ENCODE data around the gene KLK2.

Gene KLK2

DNA sequence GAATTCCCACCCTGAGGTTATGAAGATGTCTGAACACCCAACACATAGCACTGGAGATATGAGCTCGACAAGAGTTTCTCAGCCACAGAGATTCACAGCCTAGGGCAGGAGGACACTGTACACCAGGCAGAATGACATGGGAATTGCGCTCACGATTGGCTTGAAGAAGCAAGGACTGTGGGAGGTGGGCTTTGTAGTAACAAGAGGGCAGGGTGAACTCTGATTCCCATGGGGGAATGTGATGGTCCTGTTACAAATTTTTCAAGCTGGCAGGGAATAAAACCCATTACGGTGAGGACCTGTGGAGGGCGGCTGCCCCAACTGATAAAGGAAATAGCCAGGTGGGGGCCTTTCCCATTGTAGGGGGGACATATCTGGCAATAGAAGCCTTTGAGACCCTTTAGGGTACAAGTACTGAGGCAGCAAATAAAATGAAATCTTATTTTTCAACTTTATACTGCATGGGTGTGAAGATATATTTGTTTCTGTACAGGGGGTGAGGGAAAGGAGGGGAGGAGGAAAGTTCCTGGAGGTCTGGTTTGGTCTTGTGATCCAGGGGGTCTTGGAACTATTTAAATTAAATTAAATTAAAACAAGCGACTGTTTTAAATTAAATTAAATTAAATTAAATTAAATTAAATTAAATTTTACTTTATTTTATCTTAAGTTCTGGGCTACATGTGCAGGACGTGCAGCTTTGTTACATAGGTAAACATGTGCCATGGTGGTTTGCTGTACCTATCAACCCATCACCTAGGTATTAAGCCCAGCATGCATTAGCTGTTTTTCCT lies 11.5 kb upstream of the KLK2 start:
- TF ChIP-seq GATA3 (IDR thresholded peaks at IDR 0.05; ENCODE audit: low read depth, low read length) (no peak), GATA2 (IDR thresholded peaks at IDR 0.05; ENCODE audit: low read depth, low read length) (no peak)

GRCh38 chr19:50869479-50869878 lies 3.8 kb upstream of the KLK2 start:
- TF ChIP-seq GATA3 (IDR thresholded peaks at IDR 0.05; ENCODE audit: low read depth, low read length): no peak

DNA sequence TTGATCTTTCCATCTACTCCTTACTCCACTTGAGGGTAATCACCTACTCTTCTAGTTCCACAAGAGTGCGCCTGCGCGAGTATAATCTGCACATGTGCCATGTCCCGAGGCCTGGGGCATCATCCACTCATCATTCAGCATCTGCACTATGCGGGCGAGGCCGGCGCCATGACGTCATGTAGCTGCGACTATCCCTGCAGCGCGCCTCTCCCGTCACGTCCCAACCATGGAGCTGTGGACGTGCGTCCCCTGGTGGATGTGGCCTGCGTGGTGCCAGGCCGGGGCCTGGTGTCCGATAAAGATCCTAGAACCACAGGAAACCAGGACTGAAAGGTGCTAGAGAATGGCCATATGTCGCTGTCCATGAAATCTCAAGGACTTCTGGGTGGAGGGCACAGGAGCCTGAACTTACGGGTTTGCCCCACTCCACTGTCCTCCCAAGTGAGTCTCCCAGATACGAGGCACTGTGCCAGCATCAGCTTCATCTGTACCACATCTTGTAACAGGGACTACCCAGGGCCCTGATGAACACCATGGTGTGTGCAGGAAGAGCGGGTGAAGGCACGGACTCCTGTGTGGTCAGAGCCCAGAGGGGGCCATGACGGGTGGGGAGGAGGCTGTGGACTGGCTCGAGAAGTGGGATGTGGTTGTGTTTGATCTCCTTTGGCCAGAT lies 2.7 kb upstream of the KLK2 start:
- TF ChIP-seq GATA3 (IDR thresholded peaks at IDR 0.05; ENCODE audit: low read depth, low read length) (no peak), GATA2 (IDR thresholded peaks at IDR 0.05; ENCODE audit: low read depth, low read length) (no peak)

GRCh38 chr19:50874211-50874610 lies 972 bp downstream of the KLK2 start:
- no peak for TF ChIP-seq GATA3 (IDR thresholded peaks at IDR 0.05; ENCODE audit: low read depth, low read length)
- TF ChIP-seq GATA2 (IDR thresholded peaks at IDR 0.05; ENCODE audit: low read depth, low read length): no peak

- TF ChIP-seq GATA3 (IDR thresholded peaks at IDR 0.05; ENCODE audit: low read depth, low read length) (no peak), GATA2 (IDR thresholded peaks at IDR 0.05; ENCODE audit: low read depth, low read length) (no peak)
Observed at GRCh38 chr19:50875795-50876422, 2.7 kb downstream of the KLK2 start.

DNA sequence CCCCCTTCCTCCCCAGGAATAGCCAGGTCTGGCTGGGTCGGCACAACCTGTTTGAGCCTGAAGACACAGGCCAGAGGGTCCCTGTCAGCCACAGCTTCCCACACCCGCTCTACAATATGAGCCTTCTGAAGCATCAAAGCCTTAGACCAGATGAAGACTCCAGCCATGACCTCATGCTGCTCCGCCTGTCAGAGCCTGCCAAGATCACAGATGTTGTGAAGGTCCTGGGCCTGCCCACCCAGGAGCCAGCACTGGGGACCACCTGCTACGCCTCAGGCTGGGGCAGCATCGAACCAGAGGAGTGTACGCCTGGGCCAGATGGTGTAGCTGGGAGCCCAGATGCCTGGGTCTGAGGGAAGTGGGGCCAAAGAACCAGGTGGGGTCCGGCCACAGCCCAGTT lies 3.2 kb downstream of the KLK2 start:
- TF ChIP-seq GATA3 (IDR thresholded peaks at IDR 0.05; ENCODE audit: low read depth, low read length): no peak
- TF ChIP-seq GATA2 (IDR thresholded peaks at IDR 0.05; ENCODE audit: low read depth, low read length): no peak

- TF ChIP-seq GATA2 (IDR thresholded peaks at IDR 0.05; ENCODE audit: low read depth, low read length) (no peak), GATA3 (IDR thresholded peaks at IDR 0.05; ENCODE audit: low read depth, low read length) (no peak)
Observed at GRCh38 chr19:50877338-50877737, 4.1 kb downstream of the KLK2 start.

GRCh38 chr19:50878851-50879250 lies 5.6 kb downstream of the KLK2 start:
- TF ChIP-seq GATA2 (IDR thresholded peaks at IDR 0.05; ENCODE audit: low read depth, low read length): no peak
- no peak for TF ChIP-seq GATA3 (IDR thresholded peaks at IDR 0.05; ENCODE audit: low read depth, low read length)

- no peak for TF ChIP-seq GATA3 (IDR thresholded peaks at IDR 0.05; ENCODE audit: low read depth, low read length)
Observed at GRCh38 chr19:50880241-50880640, 7.0 kb downstream of the KLK2 start.

- TF ChIP-seq GATA2 (IDR thresholded peaks at IDR 0.05; ENCODE audit: low read depth, low read length) (no peak), GATA3 (IDR thresholded peaks at IDR 0.05; ENCODE audit: low read depth, low read length) (no peak)
Observed at GRCh38 chr19:50882188-50882587, 8.9 kb downstream of the KLK2 start.

DNA sequence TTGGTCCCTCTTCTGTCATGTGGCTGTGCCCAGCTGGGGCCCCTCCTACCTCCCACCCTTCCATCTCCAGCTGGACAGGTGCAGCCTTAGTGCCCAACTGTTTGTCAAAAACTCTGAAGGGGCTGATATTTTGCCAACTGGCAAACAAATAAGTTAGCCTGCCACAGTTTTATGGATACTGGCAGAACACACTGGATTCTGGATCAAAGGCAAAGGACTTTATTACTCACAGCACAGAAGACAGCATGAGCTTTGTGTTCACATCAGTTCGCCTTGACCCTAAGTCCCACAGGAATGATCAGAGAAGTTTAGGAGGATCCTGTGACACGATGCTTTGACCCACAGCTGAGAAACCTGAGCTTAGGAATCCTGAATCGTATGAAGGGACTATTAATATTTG lies 16.4 kb downstream of the KLK2 start:
- TF ChIP-seq GATA2 (IDR thresholded peaks at IDR 0.05; ENCODE audit: low read depth, low read length): no peak
- no peak for TF ChIP-seq GATA3 (IDR thresholded peaks at IDR 0.05; ENCODE audit: low read depth, low read length)

- no peak for TF ChIP-seq GATA3 (IDR thresholded peaks at IDR 0.05; ENCODE audit: low read depth, low read length)
- no peak for TF ChIP-seq GATA2 (IDR thresholded peaks at IDR 0.05; ENCODE audit: low read depth, low read length)
Observed at GRCh38 chr19:50890422-50891252, 17.4 kb downstream of the KLK2 start.

- no peak for TF ChIP-seq GATA3 (IDR thresholded peaks at IDR 0.05; ENCODE audit: low read depth, low read length)
- TF ChIP-seq GATA2 (IDR thresholded peaks at IDR 0.05; ENCODE audit: low read depth, low read length): no peak
Observed at GRCh38 chr19:50891253-50891625, 18.0 kb downstream of the KLK2 start.

DNA sequence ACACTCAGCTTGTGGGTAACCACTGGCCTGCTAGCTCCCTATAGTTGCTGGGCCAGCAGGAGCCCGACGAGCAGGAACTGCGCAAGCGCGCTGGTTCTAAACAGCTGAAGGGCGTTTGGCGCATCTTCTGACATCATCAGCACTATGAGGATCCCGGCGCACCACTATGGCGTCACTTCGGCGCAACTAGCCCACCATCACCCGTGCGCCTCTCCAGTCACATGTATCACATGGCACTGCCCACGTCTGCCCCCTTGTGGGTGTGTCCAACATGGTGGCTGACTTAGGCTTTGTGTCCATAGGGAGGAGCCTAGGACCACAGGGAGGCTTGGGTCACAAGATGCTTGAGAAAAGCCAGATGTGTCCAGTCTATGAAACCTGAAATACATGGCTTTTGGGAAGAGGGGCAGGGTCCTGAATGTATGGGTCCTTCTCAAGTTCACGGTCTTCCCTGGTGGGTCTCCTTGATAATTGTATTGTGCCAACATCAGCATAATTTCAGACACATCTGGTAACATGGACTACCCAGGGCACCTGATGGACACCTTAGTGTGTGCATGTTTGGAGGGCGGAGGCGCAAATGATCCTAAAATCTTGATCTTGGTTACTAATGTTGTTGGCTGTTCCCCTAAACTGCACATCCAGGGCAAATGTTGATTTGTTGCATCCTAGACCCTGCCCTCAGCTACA lies 20.0 kb downstream of the KLK2 start:
- no peak for TF ChIP-seq GATA2 (IDR thresholded peaks at IDR 0.05; ENCODE audit: low read depth, low read length)
- no peak for TF ChIP-seq GATA3 (IDR thresholded peaks at IDR 0.05; ENCODE audit: low read depth, low read length)
